T1000 (cell line): Measurements from ENCODE around the gene CMTM5.
"Not testable (repeated sequence)": the region's sequence is repeated elsewhere in the genome, so short reads cannot be mapped to it uniquely, and the experiment has no call there.

ENCODE experiments used
- DNase-seq: peaks from one replicate; lab custom pipeline; 2025; ENCODE audit warnings: mixed read lengths; lab: John Stamatoyannopoulos, UW

CMTM5 gene

GRCh38 chr14:23378612-23379220 is 1.9 kb downstream of the CMTM5 start:
- no peak for DNase-seq

GRCh38 chr14:23379366-23380196 is 2.7 kb downstream of the CMTM5 start:
- peak; percentile 22 for DNase-seq

GRCh38 chr14:23380197-23380914 is 3.5 kb downstream of the CMTM5 start:
- no peak for DNase-seq

- no peak for DNase-seq
Measured at GRCh38 chr14:23380976-23381375, 4.1 kb downstream of the CMTM5 start.

- DNase-seq: no peak
Measured at GRCh38 chr14:23381871-23382270, 5.0 kb downstream of the CMTM5 start.

- DNase-seq: no peak
Measured at GRCh38 chr14:23382276-23382675, 5.4 kb downstream of the CMTM5 start.

GRCh38 chr14:23382731-23383440 is 6.0 kb downstream of the CMTM5 start:
- DNase-seq: no peak

GRCh38 chr14:23384364-23385080 is 7.7 kb downstream of the CMTM5 start:
- DNase-seq: no peak

GRCh38 chr14:23385244-23385641 is 8.4 kb downstream of the CMTM5 start:
- DNase-seq: no peak

GRCh38 chr14:23385642-23386265 is 8.9 kb downstream of the CMTM5 start:
- no peak for DNase-seq

- DNase-seq: not testable (repeated sequence)
Measured at GRCh38 chr14:23386266-23386657, 9.4 kb downstream of the CMTM5 start.

- DNase-seq: no peak
Measured at GRCh38 chr14:23386999-23387398, 10.2 kb downstream of the CMTM5 start.

GRCh38 chr14:23387916-23388882 is 11.4 kb downstream of the CMTM5 start:
- DNase-seq: no peak

GRCh38 chr14:23388996-23389395 is 12.2 kb downstream of the CMTM5 start:
- DNase-seq: no peak

- DNase-seq: no peak
Measured at GRCh38 chr14:23389396-23389795, 12.6 kb downstream of the CMTM5 start.

- DNase-seq: not testable (repeated sequence)
Measured at GRCh38 chr14:23389871-23390270, 13.0 kb downstream of the CMTM5 start.

GRCh38 chr14:23392613-23393012 is 15.8 kb downstream of the CMTM5 start:
- DNase-seq: no peak

- no peak for DNase-seq
Measured at GRCh38 chr14:23396126-23396525, 19.3 kb downstream of the CMTM5 start.

GRCh38 chr14:23396781-23397407 is 20.0 kb downstream of the CMTM5 start:
- DNase-seq: no peak
